ENCODE measurements around the gene OSBP.

The OSBP gene

GRCh38 chr11:59607703-59608454 is 7.7 kb downstream of the OSBP start:
- DNase-seq (ENCODE audit: low spot score): no peak

DNA sequence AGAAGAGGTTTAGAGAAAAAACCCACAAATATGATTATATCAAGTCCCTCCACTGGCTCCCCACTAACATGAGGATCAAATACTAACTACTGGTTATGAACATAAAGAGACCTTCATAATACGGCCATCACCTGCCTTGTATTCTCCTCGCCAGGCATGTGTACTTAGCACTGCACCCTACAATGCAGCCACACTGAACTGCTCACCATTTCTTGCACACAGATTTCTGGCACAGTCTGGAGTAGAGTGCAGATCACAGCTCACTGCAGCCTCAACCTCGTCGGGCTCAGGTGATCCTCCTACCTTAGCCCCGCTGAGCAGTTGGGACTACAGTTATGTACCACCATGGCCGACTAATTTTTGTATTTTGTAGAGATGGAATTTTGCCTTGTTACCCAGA is 13.1 kb downstream of the OSBP start:
- DNase-seq (ENCODE audit: low spot score): no peak

DNA sequence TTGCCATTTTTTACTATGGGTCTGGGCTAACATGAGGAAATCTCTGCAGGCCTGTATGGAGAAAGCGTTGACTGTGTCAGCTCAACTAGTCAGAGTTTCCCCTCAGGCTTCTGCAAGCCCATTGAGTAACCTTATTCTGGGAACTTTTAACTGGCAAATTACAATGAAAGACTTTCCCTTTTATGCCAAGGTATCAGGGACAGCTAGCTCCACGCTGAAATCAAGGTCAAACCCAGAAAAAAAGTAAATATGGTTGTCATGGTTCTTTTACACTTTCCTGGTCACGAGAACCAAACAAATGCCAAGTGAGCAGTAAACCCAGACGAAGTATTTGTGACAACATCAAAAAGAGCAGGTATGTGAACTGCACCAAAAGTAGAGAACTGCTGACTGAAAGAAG is 13.8 kb downstream of the OSBP start:
- no peak for DNase-seq (ENCODE audit: low spot score)

DNA sequence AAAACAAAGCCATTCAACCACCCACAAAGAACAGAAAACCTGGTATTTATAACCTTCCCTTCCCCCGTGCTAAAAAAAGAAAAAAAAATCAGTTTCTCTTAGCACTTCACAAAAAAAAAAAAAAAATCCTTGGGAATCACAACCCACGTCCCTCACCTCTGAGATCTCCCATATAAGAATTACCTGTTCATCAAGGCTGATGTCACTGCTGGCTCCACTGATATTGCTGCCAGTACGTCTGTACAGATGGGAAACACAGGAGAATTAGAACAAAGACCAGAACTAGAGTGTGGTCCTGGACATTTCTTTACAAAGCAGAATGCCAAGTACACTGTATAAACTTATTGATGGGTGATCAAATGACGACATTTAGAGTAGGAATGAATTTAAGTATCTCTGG is 14.9 kb downstream of the OSBP start:
- no peak for DNase-seq (ENCODE audit: low spot score)

- no peak for DNase-seq (ENCODE audit: low spot score)
Measured at GRCh38 chr11:59600234-59600633, 15.3 kb downstream of the OSBP start.

DNA sequence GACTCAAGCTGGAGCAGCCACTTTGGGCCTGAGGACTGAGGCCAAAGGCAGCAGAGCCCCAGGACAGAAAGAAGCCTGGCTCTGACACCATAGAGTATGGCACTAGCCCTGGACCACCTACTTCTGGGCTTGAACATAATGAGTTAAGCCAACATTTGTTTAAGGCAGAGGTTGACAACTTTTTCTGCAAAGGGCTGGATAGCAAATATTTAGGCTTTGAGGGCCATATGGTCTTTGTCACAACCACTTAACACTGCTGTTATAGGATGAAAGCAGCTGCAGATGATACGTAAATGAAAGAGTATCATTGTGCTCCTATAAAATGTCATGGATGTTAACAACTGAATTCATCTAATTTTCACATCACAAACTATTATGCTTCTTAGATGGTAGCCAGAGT is 16.6 kb downstream of the OSBP start:
- DNase-seq (ENCODE audit: low spot score): no peak

GRCh38 chr11:59584294-59584693 is 31.3 kb downstream of the OSBP start:
- no peak for DNase-seq (ENCODE audit: low spot score)

GRCh38 chr11:59582006-59582405 is 33.6 kb downstream of the OSBP start:
- DNase-seq (ENCODE audit: low spot score): no peak

DNA sequence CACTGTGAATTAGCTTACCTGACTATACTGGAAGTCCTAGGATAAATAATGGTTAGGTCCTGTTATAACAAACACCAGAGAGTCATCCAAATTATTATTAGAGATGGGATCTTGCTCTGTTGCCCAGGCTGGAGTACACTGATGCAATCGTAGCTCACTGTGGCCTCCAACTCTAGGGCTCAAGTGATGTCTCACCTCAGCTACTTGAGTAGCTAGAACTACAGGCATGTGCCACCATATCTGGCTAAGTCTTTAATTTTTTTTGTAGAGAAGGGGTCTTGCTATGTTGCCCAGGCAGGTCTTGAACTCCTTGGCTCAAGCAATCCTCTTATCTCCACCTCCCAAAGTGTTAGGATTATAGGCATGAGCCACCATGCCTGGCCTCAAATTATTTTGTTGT is 37.2 kb downstream of the OSBP start:
- DNase-seq (ENCODE audit: low spot score): no peak

DNA sequence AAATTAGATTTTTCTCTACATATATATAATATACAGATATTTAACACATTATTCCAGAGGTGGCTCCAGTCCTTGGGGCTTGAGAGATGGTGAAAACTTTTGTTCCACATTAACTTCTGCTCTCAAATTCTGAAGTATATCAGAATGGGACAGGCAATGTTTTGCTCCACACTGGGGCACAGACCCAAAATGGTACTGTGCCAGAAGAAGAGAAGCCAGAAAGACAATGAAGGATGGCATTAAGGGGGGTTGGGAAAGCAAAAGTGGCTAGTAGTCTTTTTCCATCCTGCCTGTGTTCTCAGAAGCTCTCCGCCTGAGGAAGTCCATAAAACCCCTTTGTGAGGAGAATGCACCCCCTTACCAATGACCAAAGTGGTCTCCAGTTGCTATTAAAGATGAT is 40.1 kb downstream of the OSBP start:
- no peak for DNase-seq (ENCODE audit: low spot score)

- no peak for DNase-seq (ENCODE audit: low spot score)
Measured at GRCh38 chr11:59574932-59575502, 40.6 kb downstream of the OSBP start.

GRCh38 chr11:59574467-59574866 is 41.1 kb downstream of the OSBP start:
- DNase-seq (ENCODE audit: low spot score): no peak

DNA sequence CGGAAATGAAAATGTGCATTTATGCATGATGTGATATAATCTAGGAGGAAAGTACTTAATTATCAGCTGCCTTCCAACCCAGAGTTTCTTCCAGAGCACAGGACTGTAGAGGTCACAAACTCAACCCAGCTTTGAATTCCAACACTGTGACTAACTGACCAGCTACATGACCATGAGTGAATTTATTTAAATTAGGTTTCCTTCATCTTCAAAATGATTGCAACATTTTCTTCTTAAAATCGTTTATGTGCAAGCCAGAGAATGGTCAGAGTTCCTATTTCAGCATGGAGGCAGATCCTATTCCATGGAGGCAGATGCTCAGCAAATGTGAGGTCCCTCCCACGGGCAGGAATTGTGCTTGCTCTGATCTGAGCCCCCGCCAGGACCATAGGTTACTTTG is 42.4 kb downstream of the OSBP start:
- DNase-seq (ENCODE audit: low spot score): no peak

- no peak for DNase-seq (ENCODE audit: low spot score)
Measured at GRCh38 chr11:59572091-59572490, 43.5 kb downstream of the OSBP start.

GRCh38 chr11:59562292-59562691 is 53.3 kb downstream of the OSBP start:
- no peak for DNase-seq (ENCODE audit: low spot score)

DNA sequence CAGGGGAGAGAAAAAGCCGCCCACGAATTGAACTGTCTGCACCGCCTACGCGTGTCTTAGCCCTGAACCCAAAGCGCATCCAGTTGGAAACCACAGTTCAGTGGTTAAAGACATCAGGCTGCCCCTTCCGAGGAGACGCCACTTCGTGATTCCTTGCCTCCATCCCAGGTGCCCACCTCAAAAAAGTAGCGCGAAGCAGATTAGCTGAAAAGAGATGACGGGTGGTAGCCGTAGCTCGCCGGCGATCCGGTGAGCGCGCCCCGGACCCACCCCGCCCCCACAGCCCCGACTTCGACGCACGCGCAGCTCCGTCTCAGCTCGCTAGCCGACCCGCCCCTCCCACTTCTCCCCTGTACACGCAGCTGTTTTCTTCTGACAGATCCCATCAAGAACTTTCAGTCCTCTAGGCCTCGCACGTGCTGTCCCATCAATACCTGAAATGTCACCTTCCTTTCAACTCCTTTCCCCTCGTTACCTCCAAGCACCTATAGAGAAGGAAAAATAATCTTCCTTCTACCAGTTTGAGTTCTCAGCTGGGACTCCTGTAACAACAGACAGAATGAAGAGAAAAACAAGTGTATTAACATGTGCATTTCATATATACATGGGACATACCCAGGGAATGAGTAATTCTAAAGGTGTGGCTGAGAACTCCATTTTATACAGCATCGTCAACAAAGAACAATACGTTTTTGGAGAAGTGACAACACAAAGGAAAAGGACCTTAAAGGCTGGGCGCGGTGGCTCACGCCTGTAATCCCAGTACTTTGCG is 54.7 kb downstream of the OSBP start:
- DNase-seq (ENCODE audit: low spot score): peak; percentile 82

DNA sequence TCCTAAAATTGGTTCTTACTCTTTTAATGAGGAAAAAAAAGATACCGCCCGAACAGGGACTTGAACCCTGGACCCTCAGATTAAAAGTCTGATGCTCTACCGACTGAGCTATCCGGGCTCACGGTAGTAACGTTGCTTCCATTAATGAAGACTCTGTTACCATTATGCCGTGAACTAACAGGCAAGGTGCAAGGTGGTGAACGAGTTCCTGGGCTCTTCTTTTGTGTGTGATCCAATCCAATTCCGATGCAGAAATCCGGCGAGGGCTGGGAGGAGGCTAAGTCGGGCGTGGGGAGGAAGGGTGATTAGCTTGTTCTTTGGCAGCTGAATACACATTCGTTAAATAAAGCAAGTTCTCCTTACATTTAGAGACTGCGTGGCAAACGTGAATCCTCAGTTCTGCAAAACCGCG is 55.3 kb downstream of the OSBP start:
- peak; percentile 75 for DNase-seq (ENCODE audit: low spot score)

DNA sequence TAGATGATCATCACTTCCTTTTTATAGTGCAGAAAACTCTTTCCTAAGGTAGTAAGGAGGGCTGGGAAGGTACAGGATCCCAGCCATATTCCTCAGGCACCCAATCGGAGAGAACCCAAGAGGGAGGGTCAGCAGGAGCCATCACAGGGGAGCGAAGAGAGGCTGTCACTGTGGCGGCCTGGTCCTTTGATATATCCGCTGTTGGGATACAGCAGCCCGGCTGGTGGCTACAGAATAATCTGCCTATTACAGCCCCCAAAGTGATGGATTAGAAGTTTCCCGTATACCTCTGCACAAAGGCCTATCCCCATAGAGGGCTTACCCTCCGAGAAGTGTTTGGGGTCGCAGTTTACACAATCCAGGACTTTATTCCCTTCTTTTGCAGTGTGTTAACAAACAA is 55.7 kb downstream of the OSBP start:
- no peak for DNase-seq (ENCODE audit: low spot score)

DNA sequence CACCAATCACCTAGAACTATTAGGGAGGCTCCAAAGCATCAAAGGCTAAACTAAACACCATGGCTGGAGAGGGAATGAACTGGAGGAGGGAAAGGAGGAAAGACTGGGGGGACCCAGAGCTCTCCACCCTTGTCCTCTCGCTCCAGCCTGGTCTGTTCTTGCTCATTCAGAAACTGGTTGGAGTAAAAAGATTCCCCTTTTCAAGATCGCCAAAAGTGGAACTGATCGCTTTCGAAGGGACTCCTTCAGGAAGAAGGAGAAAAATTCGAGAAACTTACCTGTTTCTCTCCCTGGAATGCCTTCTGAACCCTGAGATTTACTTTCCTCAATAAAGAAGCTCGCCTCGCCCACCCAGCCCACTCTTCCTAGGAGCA is 57.3 kb downstream of the OSBP start:
- no peak for DNase-seq (ENCODE audit: low spot score)

DNA sequence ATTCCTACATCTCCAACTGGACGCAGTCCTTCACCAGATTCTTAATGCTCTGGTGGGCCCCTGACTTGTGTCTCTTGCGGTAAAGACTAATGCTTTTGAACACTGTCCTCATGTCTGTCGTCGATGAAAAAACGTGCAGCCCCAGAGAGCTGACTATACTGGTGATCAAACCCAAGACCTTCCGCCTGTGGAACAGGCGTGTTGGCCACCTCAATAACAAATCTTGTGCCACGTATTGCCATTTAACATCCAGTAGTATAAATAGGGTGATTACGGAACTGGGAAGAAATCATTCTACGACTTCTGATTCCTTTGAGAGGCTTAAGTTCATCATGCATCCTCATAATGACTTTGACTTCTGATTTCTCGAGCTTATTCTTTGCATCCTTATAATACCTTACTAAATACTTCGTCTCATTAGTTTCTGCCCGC is 58.6 kb downstream of the OSBP start:
- no peak for DNase-seq (ENCODE audit: low spot score)

GRCh38 chr11:59556115-59556916 is 59.3 kb downstream of the OSBP start:
- peak; percentile 50 for DNase-seq (ENCODE audit: low spot score)

GRCh38 chr11:59555601-59556114 is 59.9 kb downstream of the OSBP start:
- no peak for DNase-seq (ENCODE audit: low spot score)
